NK-92 (cell line): ENCODE data around the gene THUMPD3.

Experiments used
- DNase-seq: peaks from one replicate; lab custom pipeline; 2025; ENCODE audit not compliant: unreplicated experiment; lab: John Stamatoyannopoulos, UW

Gene THUMPD3

GRCh38 chr3:9352917-9353752, 9.7 kb upstream of the THUMPD3 start:
- DNase-seq, result no peak

GRCh38 chr3:9361691-9362388, 1.0 kb upstream of the THUMPD3 start:
- no peak for DNase-seq

GRCh38 chr3:9369508-9369907, 6.7 kb downstream of the THUMPD3 start:
- DNase-seq, result no peak

- DNase-seq, result no peak
Observed at GRCh38 chr3:9373465-9373864, 10.6 kb downstream of the THUMPD3 start.

GRCh38 chr3:9377981-9378380, 15.1 kb downstream of the THUMPD3 start:
- DNase-seq, result no peak

- no peak for DNase-seq
Observed at GRCh38 chr3:9379327-9379726, 16.5 kb downstream of the THUMPD3 start.

GRCh38 chr3:9380014-9380413, 17.2 kb downstream of the THUMPD3 start:
- DNase-seq, result no peak

- DNase-seq, result no peak
Observed at GRCh38 chr3:9384141-9384828, 21.4 kb downstream of the THUMPD3 start.

GRCh38 chr3:9385187-9386077, 22.6 kb downstream of the THUMPD3 start:
- no peak for DNase-seq

GRCh38 chr3:9386078-9386459, 23.2 kb downstream of the THUMPD3 start:
- DNase-seq, result no peak

GRCh38 chr3:9386501-9387321, 23.9 kb downstream of the THUMPD3 start:
- DNase-seq, result no peak

- no peak for DNase-seq
Observed at GRCh38 chr3:9387322-9387655, 24.4 kb downstream of the THUMPD3 start.

- no peak for DNase-seq
Observed at GRCh38 chr3:9388142-9388541, 25.3 kb downstream of the THUMPD3 start.

- no peak for DNase-seq
Observed at GRCh38 chr3:9388562-9389272, 25.9 kb downstream of the THUMPD3 start.

- DNase-seq, result no peak
Observed at GRCh38 chr3:9390265-9390888, 27.5 kb downstream of the THUMPD3 start.

- DNase-seq, result no peak
Observed at GRCh38 chr3:9392041-9392440, 29.2 kb downstream of the THUMPD3 start.

- no peak for DNase-seq
Observed at GRCh38 chr3:9395570-9396300, 32.9 kb downstream of the THUMPD3 start.

GRCh38 chr3:9396301-9396631, 33.4 kb downstream of the THUMPD3 start:
- peak; percentile 37 for DNase-seq
